Thyroid gland (tissue), 4 donors: ENCODE results near the gene KCNMA1.

Source experiments
- POLR2A ChIP-seq, 2 donors: fragments of 450-650 bp; IDR thresholded peaks; one replicate each; pipeline ENCODE4 v1.6.1; 2017; ENCODE audit warnings: antibody characterized with exemption in 2 of 2, mild to moderate bottlenecking in 2 of 2, moderate library complexity in 1 of 2
- TF ChIP-seq, protein P1 (sequence below), 6 experiments: fragments of 200-600 bp in 3 of 6; fragments of 450-650 bp in 3 of 6; sonication (generic) in 3 of 6; IDR thresholded peaks; one replicate each; pipeline ENCODE4 v1.5.1; 2016 to 2019; ENCODE audit warnings: antibody characterized with exemption in 6 of 6, mild to moderate bottlenecking in 2 of 6, inconsistent platforms in 1 of 6, moderate library complexity in 1 of 6

DNA sequence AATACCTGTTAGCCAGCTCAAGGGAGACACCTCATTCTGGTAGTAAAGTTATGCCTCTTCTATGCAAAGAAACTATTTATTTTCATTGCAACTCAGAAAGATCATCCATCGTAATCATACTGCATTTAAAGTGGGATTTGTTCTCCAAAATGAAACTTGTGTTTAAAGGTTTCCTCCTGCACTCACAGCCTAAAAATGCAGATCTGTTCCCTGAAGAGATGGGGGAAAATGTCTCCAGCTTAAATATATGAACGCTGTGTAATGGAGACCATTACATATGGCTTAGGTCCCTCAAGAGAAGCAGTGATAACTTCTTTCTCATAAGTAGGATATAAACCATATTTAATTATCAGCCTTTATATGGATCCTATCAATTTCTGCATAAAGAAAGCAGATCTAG, 665.1 kb downstream of the KCNMA1 start:
- TF ChIP-seq, protein P1, sequence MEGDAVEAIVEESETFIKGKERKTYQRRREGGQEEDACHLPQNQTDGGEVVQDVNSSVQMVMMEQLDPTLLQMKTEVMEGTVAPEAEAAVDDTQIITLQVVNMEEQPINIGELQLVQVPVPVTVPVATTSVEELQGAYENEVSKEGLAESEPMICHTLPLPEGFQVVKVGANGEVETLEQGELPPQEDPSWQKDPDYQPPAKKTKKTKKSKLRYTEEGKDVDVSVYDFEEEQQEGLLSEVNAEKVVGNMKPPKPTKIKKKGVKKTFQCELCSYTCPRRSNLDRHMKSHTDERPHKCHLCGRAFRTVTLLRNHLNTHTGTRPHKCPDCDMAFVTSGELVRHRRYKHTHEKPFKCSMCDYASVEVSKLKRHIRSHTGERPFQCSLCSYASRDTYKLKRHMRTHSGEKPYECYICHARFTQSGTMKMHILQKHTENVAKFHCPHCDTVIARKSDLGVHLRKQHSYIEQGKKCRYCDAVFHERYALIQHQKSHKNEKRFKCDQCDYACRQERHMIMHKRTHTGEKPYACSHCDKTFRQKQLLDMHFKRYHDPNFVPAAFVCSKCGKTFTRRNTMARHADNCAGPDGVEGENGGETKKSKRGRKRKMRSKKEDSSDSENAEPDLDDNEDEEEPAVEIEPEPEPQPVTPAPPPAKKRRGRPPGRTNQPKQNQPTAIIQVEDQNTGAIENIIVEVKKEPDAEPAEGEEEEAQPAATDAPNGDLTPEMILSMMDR (IDR thresholded peaks at IDR 0.05): no peak
- no peak for TF ChIP-seq POLR2A (IDR thresholded peaks at IDR 0.05)
